PC-9 (cell line): ENCODE data around the gene CNN2.

Experiments used
- EZH2 ChIP-seq: fragments of 200-600 bp; sonication (generic); IDR thresholded peaks from 2 replicates; pipeline ENCODE4 v1.8.0; 2017; ENCODE audit warnings: antibody characterized with exemption, low read depth
- TF ChIP-seq, protein P1 (sequence below): fragments of 200-600 bp; sonication (generic); conservative IDR thresholded peaks from 2 replicates; pipeline ENCODE4 v1.6.1; 2017; ENCODE audit warnings: mixed run types, antibody characterized with exemption, mild to moderate bottlenecking, moderate library complexity

DNA sequence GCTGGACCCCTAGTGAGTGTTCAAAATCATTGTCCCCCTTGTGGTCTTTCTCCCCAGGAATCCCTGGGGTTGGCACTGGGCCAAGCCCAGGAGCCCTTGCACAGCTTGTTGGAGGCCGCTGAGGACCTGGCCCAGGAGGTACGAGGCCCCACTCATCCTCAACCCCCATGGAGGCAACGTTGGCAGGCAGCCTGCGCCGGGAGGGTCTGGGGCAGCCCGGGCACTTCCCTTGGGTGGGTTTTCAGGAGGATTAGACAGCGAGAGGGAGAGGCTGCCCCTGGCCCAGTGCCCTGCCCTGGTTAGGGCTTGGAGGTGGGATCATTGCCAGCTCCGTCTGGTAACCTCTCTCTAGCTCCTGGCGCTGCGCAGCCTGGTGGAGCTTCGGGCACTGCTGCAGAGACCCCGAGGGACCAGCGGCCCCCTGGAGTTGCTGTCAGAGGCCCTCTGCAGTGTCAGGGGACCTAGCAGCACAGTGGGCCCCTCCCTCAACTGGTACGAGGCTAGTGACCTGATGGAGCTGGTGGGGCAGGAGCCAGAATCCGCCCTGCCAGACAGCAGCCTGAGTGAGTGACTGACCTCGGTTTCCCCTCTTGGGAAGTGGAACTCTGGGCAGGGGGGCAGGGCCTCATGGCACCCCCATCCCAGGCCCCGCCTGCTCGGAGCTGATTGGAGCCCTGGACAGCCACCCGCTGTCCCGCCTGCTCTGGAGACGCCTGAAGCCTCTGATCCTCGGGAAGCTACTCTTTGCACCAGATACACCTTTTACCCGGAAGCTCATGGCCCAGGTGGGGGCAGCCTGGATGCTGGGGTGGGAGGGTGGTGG lies 16.5 kb downstream of the CNN2 start:
- TF ChIP-seq, protein P1, sequence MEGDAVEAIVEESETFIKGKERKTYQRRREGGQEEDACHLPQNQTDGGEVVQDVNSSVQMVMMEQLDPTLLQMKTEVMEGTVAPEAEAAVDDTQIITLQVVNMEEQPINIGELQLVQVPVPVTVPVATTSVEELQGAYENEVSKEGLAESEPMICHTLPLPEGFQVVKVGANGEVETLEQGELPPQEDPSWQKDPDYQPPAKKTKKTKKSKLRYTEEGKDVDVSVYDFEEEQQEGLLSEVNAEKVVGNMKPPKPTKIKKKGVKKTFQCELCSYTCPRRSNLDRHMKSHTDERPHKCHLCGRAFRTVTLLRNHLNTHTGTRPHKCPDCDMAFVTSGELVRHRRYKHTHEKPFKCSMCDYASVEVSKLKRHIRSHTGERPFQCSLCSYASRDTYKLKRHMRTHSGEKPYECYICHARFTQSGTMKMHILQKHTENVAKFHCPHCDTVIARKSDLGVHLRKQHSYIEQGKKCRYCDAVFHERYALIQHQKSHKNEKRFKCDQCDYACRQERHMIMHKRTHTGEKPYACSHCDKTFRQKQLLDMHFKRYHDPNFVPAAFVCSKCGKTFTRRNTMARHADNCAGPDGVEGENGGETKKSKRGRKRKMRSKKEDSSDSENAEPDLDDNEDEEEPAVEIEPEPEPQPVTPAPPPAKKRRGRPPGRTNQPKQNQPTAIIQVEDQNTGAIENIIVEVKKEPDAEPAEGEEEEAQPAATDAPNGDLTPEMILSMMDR, result no peak
- TF ChIP-seq EZH2, result no peak
